Omental fat pad (tissue), 4 donors: ENCODE measurements around the gene ADGRL3. TPM values are rescaled to one million over a fixed set of nuclear protein-coding genes. Genes with fewer than 3 reads are reported as not detected.

ENCODE experiments used
- ATAC-seq: fragments of 150-250 bp; one replicate; pipeline ENCODE4 v1.9.1; 2016; ENCODE audit warnings: mild to moderate bottlenecking, moderate library complexity; ENCODE audit not compliant: low FRiP score
- DNase-seq: peaks from one replicate; pipeline ENCODE4 v3.0.0-alpha.2; 2019; ENCODE audit warnings: low spot score
- CTCF ChIP-seq, 3 donors: fragments of 450-650 bp; IDR thresholded peaks; one replicate each; pipeline ENCODE4 v1.5.1; 2016 to 2017; ENCODE audit warnings: antibody characterized with exemption in 3 of 3, mild to moderate bottlenecking in 3 of 3, moderate library complexity in 2 of 3
- total RNA-seq, 4 donors: library from RNA; depleted of rRNA; stranded (reverse); fragments of >200 nt; gene quantifications; one replicate each; pipeline ENCODE4 v1.1.0, GENCODE V29; 2016

Gene ADGRL3
- total RNA-seq, 4 donors from 2014 or later, result 2.5 to 16.4 (median 4.6) TPM

GRCh38 chr4:61180405-61180804, 19.7 kb upstream of the ADGRL3 start:
- ATAC-seq, result no peak
- DNase-seq, result no peak
- TF ChIP-seq CTCF (IDR thresholded peaks at IDR 0.05), result no peak

GRCh38 chr4:61182915-61183314, 17.2 kb upstream of the ADGRL3 start:
- TF ChIP-seq CTCF (IDR thresholded peaks at IDR 0.05), result no peak
- no peak for ATAC-seq
- no peak for DNase-seq

- ATAC-seq (no peak), DNase-seq (no peak)
- TF ChIP-seq CTCF (IDR thresholded peaks at IDR 0.05), result no peak
Measured at GRCh38 chr4:61185288-61185687, 14.8 kb upstream of the ADGRL3 start.

GRCh38 chr4:61192392-61192791, 7.7 kb upstream of the ADGRL3 start:
- no peak for TF ChIP-seq CTCF (IDR thresholded peaks at IDR 0.05)
- no peak for DNase-seq
- ATAC-seq, result no peak

- TF ChIP-seq CTCF (IDR thresholded peaks at IDR 0.05), result no peak
- ATAC-seq (no peak), DNase-seq (no peak)
Measured at GRCh38 chr4:61193863-61194262, 6.3 kb upstream of the ADGRL3 start.

GRCh38 chr4:61194571-61194970, 5.6 kb upstream of the ADGRL3 start:
- ATAC-seq (no peak), DNase-seq (no peak)
- no peak for TF ChIP-seq CTCF (IDR thresholded peaks at IDR 0.05)

GRCh38 chr4:61195101-61195500, 5.0 kb upstream of the ADGRL3 start:
- no peak for TF ChIP-seq CTCF (IDR thresholded peaks at IDR 0.05)
- DNase-seq (no peak), ATAC-seq (no peak)
